ENCODE data around the gene TXNL4A. TPM values are rescaled to one million over a fixed set of nuclear protein-coding genes. Genes with fewer than 3 reads are reported as not detected.

Gene TXNL4A
- total RNA-seq, 2 donors from 2014 or later, result 65.8 to 79.0 TPM

DNA sequence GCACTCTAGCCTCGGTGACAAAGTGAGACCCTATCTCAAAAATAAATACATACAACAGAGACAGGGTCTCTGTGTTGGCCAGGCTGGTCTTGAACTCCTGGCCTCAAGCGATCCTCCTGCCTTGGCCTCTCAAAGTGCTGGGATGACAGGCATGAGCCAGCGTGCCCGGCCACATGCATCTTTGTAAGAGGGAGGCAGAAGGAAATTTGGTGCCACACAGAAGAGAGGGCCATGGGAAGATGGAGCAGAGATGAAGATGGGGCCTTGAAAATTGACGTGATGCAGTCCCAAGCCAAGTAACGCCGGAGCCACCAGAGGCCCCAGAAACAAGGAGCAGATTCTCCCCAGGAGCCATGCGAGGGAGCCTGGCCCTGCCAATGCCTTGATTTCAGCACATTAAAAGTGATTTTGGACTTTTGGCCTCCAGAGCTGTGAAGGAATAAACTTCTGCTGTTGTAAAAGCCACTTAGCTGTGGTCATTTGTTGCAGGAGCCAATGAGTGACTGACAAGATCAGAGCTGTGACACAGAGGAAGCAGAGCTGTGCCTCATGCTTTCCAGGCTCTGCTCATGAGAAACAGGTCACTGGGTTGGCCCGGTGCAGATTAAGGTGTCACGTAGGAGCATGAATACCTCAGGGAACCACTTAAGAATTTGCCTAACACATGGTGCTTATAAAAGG lies 34.3 kb downstream of the TXNL4A start:
- DNase-seq (ENCODE audit: low spot score), result peak; percentile 78
- intact Hi-C loops (cut with DNase I), result loop anchor here in 1 of 2 donors (10.0 kb wide), 1 partner anchor 81 kb away; the partner anchor contains the start of gene RBFA

DNA sequence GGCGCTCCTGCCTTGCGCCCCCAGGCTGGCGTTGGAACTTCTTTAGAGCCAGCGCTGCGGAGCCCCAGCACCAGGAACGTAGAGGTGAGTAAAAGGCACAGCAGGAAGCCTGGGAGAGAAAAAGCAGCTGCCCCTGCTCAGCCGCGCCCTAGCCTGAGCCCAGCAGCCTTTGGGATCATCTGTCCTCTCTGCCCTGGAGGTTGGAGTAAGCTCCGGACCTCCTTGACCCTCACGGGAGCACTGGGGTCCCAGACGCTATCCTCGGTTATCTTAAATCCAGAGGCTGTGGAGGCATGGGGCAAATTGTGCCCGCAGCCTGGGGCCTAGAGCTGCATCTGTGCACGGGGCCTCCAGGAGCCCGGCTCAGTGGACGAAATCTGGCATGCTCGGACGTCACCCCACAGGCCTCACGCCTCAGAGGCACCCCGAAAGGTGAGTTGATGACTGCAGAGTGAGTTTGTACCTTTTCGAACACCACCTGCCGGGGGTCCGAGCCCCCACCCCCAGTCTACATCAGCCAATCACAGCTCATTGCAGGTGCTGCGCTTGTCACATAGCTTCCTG lies 35.3 kb downstream of the TXNL4A start:
- intact Hi-C loops (cut with DNase I), result loop anchor here in 1 of 2 donors (10.0 kb wide), 1 partner anchor 82 kb away; the partner anchor contains the start of gene RBFA
- peak; percentile 70 for DNase-seq (ENCODE audit: low spot score)

DNA sequence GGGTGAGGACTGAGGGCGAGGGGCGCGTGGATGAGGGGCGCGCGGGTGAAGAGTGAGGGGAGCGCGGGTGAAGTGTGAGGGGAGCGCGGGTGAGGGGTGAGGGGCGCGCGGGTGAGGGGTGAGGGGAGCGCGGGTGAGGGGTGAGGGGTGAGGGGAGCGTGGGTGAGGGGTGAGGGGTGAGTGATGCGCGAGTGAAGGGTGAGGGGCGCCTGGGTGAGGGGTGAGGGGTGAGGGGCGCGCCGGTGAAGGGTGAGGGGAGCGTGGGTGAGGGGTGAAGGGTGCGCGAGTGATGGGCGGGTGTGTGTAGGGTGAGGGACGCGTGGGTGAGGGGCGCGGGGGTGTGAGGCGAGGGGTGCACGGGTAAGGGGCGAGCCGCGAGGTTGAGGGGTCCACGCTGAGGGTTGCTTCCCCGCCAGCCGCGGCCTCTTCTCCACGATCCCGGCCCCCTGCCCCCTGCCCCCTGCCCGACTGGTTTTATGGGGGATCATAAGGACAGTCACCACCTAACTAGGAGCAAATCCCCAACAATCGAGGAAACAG lies 35.8 kb downstream of the TXNL4A start:
- peak; percentile 59 for DNase-seq (ENCODE audit: low spot score)
- intact Hi-C loops (cut with DNase I), result loop anchor here in 1 of 2 donors (10.0 kb wide), 1 partner anchor 82 kb away; the partner anchor contains the start of gene RBFA

DNA sequence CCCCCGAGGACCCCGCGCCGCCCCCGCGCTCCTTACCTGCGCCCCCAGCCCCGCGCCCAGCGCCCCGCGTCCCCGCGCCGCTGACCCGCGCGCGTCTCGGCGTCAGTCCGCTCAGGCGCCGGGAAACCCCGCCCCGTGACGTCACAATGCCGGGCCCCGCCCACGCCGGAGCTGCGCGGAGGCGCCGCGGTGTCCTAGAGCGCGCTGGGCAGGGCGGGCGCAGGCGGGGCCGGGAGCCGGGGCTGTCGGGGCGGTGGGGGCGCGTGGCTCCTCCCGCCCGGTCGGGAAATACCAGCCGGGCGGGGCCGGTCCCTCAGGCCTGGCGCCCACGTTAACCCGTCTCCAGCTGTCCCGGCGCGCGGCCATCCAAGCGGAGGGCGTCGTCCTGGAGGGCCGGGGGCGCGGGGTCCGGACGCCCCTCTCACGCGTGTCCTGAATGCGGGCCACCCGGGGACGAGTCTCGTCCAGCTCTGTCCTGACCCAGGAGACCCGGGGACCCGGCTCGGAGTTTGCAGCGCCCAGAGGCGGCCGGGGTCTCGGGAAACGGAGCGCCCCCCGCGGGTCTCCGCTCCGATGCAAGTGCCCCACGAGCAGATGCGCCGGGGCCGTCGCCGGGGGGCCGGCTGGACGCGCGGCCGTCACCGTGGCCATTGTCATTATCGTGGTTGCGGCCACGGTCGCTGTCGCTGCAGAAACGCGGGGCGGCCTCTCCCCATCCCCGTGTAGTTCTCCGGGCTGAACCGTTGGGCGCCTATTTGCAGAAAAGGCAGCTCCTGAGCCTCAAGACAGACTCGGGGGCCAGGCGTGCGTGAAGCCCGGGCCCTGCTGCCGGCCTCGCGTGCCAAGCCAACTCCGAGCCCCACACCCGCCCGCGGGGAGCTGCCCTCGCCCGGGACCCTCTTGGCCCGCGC lies 36.6 kb downstream of the TXNL4A start, which contains the start of gene SLC66A2:
Gene SLC66A2 (minus strand): TSS at position 109 of the 911 bp plus-strand sequence. CDS start 727 bp downstream, outside the sequence.
- intact Hi-C loops (cut with DNase I), result loop anchor here in 1 of 2 donors (10.0 kb wide), 1 partner anchor 83 kb away; the partner anchor contains the start of gene RBFA
- peak; percentile 98 for DNase-seq (ENCODE audit: low spot score)

DNA sequence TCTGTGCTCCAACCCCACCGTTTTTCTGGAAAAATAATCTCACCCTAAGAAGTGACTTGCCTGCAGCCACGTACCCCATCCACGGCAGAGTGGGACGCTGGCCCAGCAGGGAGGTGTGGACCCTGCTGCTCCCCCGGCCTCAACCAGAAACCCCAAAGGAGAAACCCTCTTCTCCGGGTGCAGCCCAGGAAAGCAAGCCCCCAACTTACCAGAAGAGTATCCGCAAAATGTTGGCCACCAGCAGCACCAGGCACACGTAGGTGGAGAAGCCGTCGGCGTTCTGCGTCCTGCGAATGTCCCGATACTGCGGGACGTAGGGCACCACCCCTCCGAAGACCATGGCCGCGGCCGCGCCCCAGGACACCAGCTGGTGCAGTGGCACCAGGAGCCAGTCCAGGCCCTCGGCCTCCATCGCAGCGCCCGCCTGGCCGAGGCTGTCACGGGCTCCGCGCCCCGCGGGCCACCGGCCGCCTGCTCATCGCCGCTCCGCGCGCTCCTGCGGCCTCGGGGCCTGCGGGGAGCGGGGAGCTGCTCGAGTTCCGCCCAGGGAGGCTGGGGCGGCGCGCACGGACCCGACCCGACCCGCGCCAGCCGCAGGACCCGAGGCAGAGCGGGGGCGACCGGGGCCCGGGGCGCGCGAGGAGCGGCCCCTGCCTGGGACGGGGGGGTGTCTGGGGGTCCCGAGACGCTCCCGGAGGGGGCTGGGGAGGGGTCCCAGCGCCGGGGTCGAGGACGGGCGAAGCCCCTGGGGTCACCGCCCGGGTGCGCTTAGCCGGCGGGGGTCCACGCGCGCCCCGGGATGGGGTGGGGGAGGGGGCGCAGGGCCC lies 37.6 kb downstream of the TXNL4A start:
- peak; percentile 84 for DNase-seq (ENCODE audit: low spot score)
- intact Hi-C loops (cut with DNase I), result loop anchor here in 1 of 2 donors (10.0 kb wide), 1 partner anchor 84 kb away; the partner anchor contains the start of gene RBFA

DNA sequence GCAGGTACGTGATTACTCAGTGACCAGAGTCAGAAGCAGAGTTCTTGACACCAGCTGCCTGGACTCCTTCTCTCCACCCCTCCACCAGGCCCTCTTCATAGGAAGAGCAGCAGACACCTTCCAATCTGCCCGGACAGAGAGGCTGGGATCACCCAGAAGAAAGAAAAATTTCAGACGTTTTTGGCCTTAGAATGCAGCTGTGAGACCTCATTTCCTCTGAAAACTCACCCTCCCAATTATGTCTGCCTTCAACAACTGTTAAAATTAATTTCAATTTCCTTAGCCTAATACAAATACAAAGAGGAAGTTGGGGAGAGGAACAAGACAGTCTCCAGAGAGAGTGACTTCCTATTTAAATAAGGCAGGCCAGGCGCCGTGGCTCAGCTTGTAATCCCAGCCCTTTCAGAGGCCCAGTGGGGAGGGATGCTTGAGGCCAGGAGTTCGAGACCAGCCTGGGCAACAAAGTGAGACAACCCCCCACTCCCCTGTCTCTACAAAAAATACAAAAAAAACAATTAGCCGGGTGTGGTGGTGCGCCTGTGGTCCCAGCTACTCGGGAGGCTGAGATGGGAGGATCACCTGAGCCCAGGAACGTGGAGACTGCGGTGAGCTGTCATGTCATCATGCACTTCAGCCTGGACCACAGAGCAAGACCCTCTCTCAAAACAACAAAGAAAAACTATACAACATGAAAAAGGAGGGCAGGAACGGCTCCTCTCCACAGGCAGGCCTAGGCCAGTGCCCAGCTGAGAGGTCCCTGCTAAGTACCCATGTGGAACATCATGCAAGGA lies 38.5 kb downstream of the TXNL4A start:
- intact Hi-C loops (cut with DNase I), result loop anchor here in 1 of 2 donors (10.0 kb wide), 1 partner anchor 85 kb away; the partner anchor contains the start of gene RBFA
- DNase-seq (ENCODE audit: low spot score), result peak; percentile 85

DNA sequence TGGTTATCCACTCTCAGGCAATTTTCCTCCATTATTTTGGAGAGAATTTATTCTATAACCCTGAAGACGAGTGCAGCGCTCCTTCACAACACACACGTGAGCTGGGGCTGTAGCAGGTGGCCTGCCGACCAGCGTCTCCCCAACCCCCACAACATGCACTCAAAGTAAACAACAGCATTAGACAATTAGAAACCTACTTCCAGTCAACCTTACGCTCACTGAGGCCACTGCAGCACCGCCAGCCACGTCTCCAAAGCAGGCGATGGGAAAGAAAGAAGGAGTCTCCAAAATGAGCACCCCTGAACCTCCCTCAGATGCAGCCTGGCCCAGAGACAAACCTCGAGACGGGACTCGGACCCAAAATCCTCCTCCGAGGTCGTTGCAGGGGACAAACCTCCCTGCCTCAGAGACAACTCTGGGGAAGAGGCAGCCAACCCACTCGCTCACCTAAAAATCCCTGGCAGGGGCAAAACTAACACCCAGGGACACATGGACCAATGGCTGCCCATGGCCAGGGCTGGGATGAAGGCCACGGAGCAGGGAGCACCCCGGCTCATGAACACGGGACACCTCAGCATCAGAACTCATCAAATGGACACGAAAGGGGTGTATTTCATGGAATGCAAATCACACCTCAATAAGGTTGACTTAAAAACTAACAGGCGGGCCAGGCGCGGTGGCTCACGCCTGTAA lies 39.5 kb downstream of the TXNL4A start:
- intact Hi-C loops (cut with DNase I), result no loop called here
- DNase-seq (ENCODE audit: low spot score), result peak; percentile 36

DNA sequence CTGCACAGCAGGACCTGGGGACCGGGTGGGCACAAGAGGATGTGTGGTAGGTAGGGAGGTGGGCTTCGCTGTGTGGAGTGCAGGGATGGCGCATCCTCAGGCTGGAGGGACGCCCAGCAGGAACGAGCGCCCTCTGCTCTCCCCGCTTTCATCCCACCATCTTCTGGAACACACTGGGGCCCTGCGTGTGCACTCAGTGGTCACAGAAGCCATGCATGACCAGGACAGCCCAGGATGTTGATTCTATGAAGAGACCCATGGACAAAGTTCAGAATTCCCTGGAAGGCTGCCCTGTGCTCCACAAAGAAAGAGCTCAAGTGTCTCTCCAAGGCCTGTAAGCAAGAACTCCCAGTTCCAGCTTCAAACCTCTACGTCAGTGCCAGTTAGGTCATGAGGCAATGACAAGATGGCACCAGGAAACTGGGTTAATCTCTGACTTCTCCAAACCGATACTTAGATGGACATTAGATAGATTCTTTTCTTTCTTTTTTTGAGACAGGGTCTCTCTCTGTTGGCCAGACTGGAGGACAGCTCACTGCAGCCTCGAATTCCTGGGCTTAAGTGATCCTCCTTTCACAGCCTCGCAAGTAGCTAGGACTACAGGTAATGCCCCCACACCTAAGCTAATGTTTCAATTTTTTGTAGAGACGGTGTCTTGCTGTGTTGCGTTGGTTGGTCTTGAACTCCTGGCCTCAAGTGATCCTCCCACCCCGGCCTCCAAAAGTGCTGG lies 40.3 kb downstream of the TXNL4A start:
- DNase-seq (ENCODE audit: low spot score), result peak; percentile 46
- intact Hi-C loops (cut with DNase I), result no loop called here

DNA sequence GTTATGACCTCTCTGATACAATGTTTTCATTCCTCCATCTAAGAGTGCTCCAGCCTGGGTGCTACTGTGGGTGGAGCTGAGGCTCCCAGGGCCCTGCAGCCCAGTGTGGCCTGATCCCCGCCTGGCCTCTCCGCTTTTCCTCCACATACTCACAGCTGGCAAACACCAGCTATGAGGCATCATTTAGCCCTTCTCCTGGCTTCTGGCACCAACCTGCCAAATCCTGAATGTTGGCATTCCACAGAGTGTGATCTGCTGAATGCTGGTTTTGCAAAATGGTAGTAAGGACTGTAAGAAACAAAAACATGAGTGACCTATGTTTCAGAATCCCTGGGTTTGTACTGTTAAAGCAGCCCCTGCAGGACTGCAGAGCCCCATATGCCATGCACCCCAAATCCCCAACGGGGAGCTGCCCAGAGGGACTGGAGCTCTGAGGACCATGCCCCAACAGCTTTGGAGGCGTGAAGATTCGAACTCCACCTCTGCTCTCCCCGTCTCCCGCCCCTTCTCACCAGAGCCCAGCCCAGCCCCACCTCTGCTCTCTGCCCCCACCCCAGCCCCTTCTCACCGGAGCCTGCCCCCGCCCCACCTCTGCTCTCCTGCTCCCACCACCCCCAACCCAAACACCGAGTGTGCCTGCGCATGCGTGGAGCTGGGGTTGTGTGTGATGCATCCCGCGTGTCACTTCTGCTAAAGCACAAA lies 41.2 kb downstream of the TXNL4A start:
- DNase-seq (ENCODE audit: low spot score), result peak; percentile 70
- intact Hi-C loops (cut with DNase I), result no loop called here

DNA sequence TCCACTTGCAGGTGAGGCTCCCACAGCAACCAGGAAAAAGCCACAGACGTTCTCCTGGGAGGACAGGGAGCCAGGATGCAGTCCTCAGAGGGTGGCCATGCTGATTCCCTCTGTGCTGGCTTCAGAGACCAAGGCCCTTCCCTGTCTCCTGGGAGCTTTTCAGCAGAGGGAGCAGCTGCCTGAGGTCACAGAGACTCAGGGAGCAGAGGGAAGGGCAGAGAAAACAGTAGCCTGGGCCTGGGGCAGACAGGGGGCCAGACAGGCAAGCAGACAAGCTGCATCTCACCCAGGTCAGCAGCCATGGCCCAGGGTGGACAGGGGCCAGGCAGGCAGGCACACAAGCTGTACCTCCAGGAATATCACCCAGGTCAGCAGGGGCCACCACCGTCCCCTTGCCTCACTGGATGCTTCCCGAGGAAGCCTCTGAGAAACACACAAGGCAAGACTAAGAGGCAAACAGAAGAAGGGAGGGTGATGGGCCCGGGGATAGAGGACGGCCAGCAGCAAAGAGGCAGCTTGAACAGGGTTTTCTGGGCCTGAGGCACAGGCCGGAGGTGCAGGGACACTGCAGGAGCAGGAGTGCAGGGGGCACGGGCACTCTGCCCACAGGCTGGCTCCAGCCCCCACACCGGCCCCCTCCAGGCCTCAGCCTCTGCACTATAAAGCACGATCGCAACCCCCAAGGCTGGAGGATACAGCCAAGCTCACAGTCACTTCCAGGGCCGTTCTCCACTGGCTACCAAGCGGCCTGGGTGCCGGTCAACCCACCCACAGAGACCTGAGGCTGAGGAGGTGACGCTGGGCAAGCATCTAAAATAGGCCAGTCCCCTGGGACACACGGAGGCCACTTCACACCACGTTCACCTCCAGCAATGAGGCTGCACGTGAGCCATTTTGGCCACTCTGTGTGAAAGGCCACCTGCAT lies 43.0 kb downstream of the TXNL4A start:
- peak; percentile 59 for DNase-seq (ENCODE audit: low spot score)

DNA sequence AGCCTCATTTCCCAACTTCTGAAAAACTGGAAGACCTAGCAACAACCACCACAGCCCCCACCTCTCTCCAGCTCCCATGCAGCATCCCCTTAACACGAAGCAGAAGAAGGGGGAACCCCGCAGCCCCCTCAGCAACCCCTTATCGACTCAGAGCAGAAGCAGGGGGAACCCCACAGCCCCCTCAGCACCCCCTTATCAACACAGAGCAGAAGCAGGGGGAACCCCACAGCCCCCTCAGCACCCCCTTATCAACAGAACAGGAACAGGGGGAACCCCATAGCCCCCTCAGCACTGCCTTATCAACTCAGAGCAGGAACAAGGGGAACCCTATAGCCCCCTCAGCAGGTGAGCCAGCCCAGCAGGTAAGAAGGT lies 43.6 kb downstream of the TXNL4A start:
- peak; percentile 49 for DNase-seq (ENCODE audit: low spot score)
- intact Hi-C loops (cut with DNase I), result no loop called here

More for the DNA sequence above, 43.0 kb downstream of the TXNL4A start:
- intact Hi-C loops (cut with DNase I), result no loop called here

DNA sequence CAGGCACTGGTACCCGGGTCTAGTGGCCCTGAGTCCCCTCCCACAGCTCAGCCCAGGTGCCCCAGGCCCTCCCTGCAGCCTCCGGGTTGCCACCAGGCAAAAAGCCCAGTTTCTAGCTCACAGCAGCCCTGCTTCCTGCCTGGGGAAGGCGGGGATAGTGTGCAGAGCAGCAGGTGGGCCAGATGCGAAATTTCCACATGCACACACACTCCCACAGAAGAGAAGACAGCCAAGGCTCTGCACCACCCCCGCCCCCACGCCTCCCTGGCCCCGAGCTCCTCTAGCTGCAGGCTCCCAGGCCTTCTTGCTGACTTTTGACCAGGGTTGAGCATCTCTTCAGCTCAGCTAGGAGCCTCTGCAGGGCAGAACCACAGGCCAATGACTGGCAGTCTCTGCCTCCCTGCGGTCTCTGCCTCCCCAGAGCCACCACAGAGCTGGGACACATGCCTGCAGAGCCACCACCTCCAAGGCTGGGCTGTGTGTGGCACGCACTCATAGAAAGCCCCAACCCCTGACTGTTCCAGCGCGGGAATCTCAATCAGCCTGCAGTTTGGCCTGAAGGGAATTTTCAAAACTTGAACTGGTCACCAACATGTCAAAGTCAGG lies 44.1 kb downstream of the TXNL4A start:
- intact Hi-C loops (cut with DNase I), result no loop called here
- no peak for DNase-seq (ENCODE audit: low spot score)

DNA sequence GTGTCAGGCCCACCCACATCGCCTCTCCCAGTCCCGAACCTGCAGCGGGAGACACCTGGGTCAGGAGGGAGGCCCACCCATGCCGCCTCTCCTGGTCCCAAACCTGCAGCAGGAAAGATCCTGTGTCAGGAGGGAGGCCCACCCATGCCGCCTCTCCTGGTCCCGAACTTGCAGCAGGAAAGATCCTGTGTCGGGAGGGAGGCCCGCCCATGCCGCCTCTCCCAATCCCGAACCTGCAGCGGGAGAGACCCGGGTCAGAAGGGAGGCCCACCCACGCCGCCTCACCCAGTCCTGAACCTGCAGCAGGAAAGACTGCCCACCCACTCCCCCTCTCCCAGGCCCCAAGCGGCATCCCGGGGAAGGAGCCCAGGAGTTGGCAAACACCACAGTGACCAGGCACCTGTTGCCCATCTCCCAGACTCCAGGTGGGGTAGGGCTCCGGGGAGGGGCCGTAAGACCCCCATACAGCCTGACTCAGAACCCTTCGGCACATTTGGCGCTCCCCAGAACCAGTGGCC lies 44.7 kb downstream of the TXNL4A start:
- intact Hi-C loops (cut with DNase I), result no loop called here
- DNase-seq (ENCODE audit: low spot score), result no peak
